ENCODE measurements around the gene TMEM156.
A peak's percentile ranks its signal among the peaks of the same experiment; 100 is the strongest.
"Not testable (repeated sequence)": the region's sequence is repeated elsewhere in the genome, so short reads cannot be mapped to it uniquely, and the experiment has no call there.

The TMEM156 gene

GRCh38 chr4:38993683-38994082 lies 38.5 kb downstream of the TMEM156 start:
- no peak for DNase-seq (ENCODE audit: low read depth in 4 of 4, low spot score in 1 of 4)

- no peak for DNase-seq (ENCODE audit: low read depth in 4 of 4, low spot score in 1 of 4)
These were observed 42.0 kb downstream of the TMEM156 start for GRCh38 chr4:38990241-38990640.

GRCh38 chr4:38989487-38989886 lies 42.7 kb downstream of the TMEM156 start:
- DNase-seq (ENCODE audit: low read depth in 4 of 4, low spot score in 1 of 4): no peak

- DNase-seq (ENCODE audit: low read depth in 4 of 4, low spot score in 1 of 4): not testable (repeated sequence)
These were observed 43.9 kb downstream of the TMEM156 start for GRCh38 chr4:38988353-38988752.

- DNase-seq (ENCODE audit: low read depth in 4 of 4, low spot score in 1 of 4): no peak
These were observed 44.7 kb downstream of the TMEM156 start for GRCh38 chr4:38987491-38987890.

- no peak for DNase-seq (ENCODE audit: low read depth in 4 of 4, low spot score in 1 of 4)
These were observed 46.7 kb downstream of the TMEM156 start for GRCh38 chr4:38985410-38986100.

- DNase-seq (ENCODE audit: low read depth in 4 of 4, low spot score in 1 of 4): peak in 1 of 4 experiments; percentile 7
These were observed 48.2 kb downstream of the TMEM156 start for GRCh38 chr4:38983787-38984598.

- no peak for DNase-seq (ENCODE audit: low read depth in 4 of 4, low spot score in 1 of 4)
These were observed 48.9 kb downstream of the TMEM156 start for GRCh38 chr4:38983291-38983690.

- no peak for DNase-seq (ENCODE audit: low read depth in 4 of 4, low spot score in 1 of 4)
These were observed 49.7 kb downstream of the TMEM156 start for GRCh38 chr4:38982361-38983095.

- peak in 1 of 4 experiments; percentile 11 for DNase-seq (ENCODE audit: low read depth in 4 of 4, low spot score in 1 of 4)
These were observed 51.1 kb downstream of the TMEM156 start for GRCh38 chr4:38980903-38981676.

- DNase-seq (ENCODE audit: low read depth in 4 of 4, low spot score in 1 of 4): no peak
These were observed 52.5 kb downstream of the TMEM156 start for GRCh38 chr4:38979511-38980230.

- no peak for DNase-seq (ENCODE audit: low read depth in 4 of 4, low spot score in 1 of 4)
These were observed 53.1 kb downstream of the TMEM156 start for GRCh38 chr4:38979081-38979480.

GRCh38 chr4:38976308-38976707 lies 55.9 kb downstream of the TMEM156 start:
- DNase-seq (ENCODE audit: low read depth in 4 of 4, low spot score in 1 of 4): no peak

- DNase-seq (ENCODE audit: low read depth in 4 of 4, low spot score in 1 of 4): no peak
These were observed 63.5 kb downstream of the TMEM156 start for GRCh38 chr4:38968668-38969067.

GRCh38 chr4:38967260-38968095 lies 64.7 kb downstream of the TMEM156 start:
- no peak for DNase-seq (ENCODE audit: low read depth in 4 of 4, low spot score in 1 of 4)

GRCh38 chr4:38965866-38966265 lies 66.3 kb downstream of the TMEM156 start:
- DNase-seq (ENCODE audit: low read depth in 4 of 4, low spot score in 1 of 4): no peak

- no peak for DNase-seq (ENCODE audit: low read depth in 4 of 4, low spot score in 1 of 4)
These were observed 67.0 kb downstream of the TMEM156 start for GRCh38 chr4:38964942-38965775.

- DNase-seq (ENCODE audit: low read depth in 4 of 4, low spot score in 1 of 4): not testable (repeated sequence)
These were observed 73.0 kb downstream of the TMEM156 start for GRCh38 chr4:38959248-38959647.
